HG03159 (cell line): ENCODE measurements around the gene CLCN7.

ENCODE experiments used
- ATAC-seq: cut with Tn5 transposase; IDR thresholded peaks from one replicate; pipeline ENCODE4 v1.9.1; 2021; ENCODE audit warnings: mild to moderate bottlenecking, moderate library complexity; ENCODE audit not compliant: unreplicated experiment

The CLCN7 gene

DNA sequence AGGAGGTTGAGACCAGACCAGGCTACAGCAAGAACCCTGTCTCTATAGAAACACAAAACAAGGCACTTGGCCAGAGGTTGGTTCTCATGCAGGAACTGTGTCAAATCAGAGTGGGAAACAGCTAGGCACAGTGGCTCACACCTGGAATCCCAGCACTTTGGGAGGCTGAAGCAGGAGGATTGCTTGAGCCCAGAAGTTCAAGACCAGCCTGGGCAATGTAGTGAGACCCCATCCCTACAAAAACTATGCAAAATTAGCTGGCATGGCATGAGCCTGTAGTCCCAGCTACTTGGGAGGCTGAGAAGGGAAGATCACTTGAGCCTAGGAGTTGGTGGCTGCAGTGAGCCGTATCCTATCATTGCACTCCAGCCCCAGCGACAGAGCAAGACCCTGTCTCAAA lies 62.0 kb downstream of the CLCN7 start:
- ATAC-seq: no peak

DNA sequence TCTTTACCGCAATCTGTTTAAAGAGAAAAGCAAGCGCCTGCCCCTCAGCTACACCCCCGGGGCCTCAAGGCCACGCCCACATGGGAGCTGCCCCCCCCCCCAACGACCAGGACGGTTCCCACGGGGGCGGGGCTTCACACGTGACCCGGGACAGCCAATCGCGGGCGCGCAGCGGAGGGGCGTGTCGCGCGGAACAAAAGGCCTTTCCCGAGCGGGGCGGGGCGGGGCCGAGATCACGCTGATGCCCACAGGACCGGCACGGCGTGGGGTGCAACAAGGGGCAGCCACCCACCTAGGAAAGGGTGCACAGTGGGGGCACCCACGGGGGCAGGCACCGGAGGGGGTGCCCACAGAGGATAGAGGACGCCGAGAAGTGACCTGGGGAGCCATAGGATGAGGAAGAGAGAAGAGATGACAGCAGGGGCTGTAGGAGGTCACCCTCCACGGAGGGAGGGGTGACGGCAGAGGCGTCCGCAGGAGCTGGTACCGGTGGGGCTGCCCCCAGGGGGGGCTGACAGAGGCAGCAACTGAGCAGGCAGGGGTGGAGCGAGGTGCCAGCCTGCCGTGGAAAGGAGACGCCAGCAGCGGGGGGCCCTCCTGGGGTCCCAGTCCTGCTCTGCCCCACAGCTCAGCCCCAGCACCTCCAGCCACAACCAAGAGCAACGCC lies 66.5 kb downstream of the CLCN7 start:
- peak; percentile 72 for ATAC-seq

DNA sequence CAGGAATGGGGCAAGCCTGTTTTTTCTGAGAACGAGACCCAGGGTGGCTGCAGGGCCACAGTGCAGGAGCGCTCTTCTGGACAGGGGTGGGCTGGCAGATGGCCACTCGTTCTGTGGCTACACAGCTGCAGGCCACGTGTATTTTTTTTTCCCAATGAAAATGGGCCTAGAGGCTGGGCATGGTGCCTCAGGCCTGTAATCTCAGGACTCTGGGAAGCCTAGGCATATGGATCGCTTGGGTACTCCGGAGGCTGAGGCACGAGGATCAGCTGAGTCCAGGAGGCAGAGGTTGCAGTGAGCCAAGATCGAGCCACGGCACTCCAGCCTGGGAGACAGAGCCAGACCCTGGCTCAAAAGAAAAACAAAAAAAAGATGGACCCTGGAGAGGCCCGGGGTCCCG lies 67.1 kb downstream of the CLCN7 start:
- ATAC-seq: peak; percentile 18

DNA sequence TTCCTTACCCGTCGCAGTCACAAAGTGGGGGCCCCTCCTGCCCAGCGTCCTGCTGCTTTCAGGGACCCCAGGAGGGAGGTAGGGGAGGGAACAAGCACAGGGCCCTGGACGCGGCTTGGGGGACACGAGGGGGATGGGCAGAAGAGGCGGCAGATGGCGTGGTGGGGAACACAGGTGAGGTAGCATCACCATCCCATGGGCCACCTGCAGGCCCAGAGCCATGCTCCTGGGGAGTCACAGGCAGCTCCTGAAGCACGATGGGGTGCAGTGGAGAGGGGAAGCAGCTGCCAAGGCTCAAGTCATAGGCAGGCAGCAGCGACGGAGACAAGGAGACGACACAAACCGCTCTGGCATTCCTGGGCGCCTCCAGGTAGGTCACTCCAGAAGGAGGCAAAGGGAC lies 71.1 kb downstream of the CLCN7 start:
- ATAC-seq: no peak

DNA sequence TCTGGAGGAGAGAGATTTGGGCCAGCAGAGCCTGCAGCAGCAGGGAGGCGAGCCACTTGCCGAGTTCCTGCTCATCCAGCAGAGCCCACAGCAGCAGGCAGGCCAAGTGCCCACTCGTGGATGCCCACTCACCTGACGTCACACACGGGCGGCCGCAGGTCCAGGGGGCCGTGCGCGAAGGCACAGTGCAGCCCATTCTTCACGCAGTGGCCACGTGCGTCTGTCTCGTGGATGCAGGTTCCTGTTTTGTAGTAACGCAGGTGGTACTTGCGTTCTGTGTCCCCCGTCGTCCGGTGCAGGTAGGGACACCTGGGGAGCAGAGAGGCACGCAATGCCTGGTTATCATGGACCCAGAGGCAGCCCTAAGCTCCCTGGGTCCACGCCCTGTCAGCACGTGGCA lies 71.8 kb downstream of the CLCN7 start:
- no peak for ATAC-seq

DNA sequence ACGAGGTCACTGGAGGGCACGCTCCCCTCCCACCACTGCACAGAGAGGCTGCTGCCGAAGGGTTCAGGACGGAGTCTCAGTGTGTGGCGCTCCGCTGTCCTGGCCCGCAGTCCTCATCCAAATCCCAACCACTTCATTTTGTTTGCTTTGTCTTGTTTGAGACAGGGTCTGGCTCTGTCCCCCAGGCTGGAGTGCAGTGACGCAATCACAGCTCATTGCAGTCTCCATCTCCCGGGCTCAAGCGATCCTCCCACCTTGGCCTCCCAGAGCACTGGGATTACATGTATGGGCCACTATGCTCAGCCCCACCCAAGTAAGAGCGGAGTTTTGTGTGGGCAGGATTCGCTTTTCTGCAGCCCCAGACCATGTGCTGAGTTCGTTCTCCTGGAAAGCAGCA lies 73.1 kb downstream of the CLCN7 start:
- ATAC-seq: no peak

DNA sequence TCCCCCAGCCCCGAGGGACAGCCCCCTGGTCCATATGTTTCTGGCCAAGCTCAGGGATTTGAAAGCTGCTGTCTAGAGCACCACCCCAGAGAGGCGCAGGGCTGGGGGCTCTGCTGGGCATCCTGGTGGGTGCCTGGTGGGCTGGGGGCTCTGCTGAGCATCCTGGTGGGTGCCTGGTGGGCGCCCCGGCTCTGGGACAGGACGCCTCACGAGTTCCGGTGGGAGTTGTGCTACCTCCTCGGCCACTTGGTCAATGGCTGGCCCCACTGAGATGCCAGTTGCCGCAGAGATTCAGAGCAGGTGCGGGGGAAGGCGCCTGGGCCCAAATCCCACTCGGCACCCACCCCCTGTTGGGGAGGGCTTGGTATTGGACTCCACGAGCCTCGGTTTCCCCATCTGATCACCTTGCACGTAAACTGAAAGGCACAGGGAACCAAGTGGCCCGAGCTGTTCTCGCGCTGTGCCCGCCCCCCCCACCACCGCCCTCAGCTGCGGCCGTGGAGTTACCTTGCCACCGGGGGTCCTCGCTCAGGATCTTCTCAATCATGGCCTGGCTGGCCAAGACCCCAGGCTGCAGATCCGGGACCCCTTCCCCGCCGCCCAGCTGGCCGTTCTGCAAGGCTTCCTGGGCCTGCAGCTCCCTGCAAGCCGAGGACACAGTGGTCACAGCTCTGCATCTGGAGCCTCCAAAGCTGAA lies 73.6 kb downstream of the CLCN7 start:
- ATAC-seq: no peak

DNA sequence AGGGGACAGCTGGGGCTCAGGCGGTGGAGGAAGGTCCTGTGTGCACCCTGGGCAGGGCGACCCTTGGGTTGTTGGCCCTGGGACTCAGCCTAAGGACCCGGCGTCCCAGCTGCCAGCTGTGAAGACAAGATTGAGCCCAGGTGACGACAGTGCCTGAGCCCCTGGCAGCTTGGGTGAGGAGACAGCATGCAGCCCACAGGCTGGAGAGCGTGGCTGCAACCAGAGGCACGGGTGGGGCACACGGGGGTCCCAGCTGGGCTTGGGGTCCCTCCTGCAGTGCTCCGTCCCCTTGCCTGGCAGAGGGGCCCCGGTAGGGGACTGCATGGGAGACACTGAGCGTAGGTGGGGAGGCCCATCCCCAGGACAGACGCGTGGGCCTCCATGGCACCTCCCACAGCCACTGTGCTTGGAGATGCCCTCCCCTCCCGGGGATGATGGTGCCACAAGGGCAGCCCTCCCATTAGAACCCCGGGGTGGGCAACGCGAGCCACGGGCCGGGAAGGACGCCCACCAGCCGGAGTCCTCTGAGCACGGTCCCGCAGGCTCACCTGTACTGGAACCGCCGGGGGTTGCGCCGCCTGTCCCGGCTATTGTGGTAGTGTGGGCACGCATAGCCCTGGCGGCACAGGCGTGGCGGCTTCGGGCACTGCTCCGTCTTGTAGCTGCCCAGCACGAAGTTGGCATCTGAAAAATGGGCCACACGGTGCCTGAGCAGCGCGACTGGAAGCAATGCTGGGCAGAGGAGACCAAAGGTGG lies 75.8 kb downstream of the CLCN7 start:
- no peak for ATAC-seq

DNA sequence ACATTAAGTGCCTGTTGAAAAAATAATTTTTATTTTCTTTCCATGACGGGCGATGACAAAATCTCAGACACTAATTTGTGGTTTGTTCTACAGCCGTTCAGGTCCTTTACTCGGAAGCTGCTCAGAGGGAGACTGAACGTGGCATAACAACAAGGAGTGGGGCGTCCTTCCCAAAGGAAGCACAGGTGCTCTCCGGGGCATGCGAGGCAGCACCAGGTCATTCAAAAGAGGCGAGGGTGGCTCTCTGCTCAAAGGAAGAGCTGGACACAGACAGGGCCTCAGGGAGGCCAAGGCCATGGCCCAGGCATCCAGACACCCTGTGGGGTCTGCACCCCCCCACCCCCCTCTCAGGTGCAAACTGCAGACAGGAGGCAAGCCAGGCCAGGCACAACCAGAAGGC lies 76.5 kb downstream of the CLCN7 start:
- no peak for ATAC-seq

DNA sequence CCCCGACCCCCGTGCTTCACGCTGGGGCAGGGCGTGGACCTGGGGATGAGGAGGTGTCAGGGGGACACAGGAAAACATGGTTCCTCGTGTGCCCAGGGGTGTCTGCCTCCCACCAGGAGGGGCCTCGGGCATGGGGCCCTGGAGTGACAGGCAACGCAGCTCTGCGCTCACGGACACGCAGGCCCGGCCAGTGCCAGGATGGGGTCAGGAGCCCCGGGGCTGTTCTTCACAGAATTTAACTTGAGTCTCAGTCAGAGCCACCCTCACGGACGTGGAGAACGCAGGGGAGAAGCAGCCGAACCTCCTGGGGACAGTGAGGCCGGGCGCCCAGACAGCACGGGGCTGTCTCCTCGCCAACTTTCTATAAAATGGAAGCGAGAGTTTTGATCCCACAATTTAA lies 77.0 kb downstream of the CLCN7 start:
- no peak for ATAC-seq

DNA sequence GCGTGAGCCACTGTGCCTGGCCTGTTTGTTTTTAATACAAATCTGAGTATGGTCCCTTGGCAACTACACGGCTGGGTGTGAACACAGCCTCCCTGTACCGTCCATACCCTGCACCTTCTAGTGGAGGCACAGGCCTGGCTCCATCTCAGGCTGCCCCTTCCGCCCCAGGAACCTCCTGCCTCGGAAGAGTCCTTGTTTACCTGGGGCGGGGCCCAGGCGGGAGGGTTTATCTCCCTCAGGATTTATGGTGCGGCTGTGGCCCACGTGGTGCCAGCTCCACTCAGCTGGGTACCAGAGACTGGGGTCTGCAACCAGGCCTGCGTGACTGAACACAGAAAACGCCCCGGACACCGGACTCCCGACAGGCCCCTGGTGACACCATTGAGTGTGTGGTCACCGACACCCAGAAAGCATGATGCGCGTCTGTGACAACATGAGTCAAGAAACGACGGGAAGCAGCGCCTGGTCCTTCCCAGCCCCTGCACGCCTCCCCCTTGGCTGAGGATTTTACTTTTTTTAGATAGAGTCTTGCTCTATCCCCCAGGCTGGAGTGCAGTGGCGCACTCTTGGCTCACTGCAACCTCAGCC lies 79.3 kb downstream of the CLCN7 start:
- no peak for ATAC-seq
